ENCODE measurements around the gene TMED10. TPM values are rescaled to one million over a fixed set of nuclear protein-coding genes. Genes with fewer than 3 reads are reported as not detected.

Gene TMED10
- total and polyA plus RNA-seq, 2 donors (not counting 3 experiments of a cell fraction or from before 2014, with no cell fraction given), result 338 to 342 TPM

DNA sequence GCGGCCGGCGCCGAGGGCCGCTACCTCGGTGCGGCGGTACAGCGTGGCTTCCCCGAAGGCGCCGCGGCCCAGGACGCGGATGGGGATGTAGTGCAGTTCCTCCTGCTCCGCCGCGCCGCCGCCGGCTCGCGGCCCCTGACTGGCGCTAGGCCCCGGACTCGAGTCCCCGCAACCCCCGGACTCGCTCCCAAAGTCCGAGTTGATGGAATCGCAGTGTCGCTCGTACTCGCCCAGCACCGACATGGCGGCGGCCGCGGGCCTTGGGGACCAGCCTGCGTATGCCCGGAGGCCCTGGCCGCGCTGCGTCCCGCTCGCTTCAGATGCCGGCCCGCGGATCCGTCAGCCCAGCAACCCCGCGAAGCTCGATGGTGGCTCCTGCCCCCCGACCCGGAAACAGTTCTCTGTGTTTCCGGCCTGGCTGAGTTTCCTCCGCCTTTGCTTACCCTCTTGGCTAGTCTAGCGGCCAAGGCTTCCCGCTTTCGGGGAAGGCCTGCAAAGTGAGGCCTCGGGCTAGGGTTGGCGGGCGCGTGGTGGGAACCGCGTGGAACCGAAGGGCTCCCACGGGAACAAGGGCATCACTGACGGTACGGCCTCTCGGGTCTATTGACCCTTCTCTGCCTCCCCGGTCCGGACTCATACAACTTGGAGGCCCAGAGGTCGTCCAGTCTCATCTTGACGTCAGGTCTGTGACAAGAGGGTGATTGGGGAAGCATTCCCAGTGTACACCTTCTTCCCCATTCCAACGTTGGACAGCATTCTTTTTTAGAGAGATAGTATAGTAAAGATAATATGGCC is 49.5 kb downstream of the TMED10 start, which contains the start of gene NEK9:
TSS of gene NEK9 (minus strand) at position 370 of the 795 bp plus-strand sequence. CDS start at position 243, 127 bp downstream.
- intact Hi-C loops (cut with micrococcal nuclease), result loop anchor here (1.0 kb wide), 2 partner anchors 95 to 169 kb away; no protein-coding TSS in a partner anchor
- CTCF ChIA-PET, result interaction anchor here (1.3 to 7.1 kb wide), 3 partner anchors 169 to 181 kb away, joined by 4 to 77 read pairs (median 9); no protein-coding TSS in a partner anchor
- peaks cover 1 to 3% of the 10 kb centered on the region in 2 experiments for H3K36me3 ChIP-seq (ENCODE audit: control insufficient read depth in 2 of 2, extremely low read depth in 1 of 2, insufficient read depth in 2 of 2, low read length in 2 of 2)
- peak within 1 kb of the TSS; percentile 93 for H3K4me2 ChIP-seq (ENCODE audit: insufficient read depth, low read length)
- peak within 1 kb of the TSS; percentile 36 to 69 (median 62) for H3K4me3 ChIP-seq (replicated peaks in 1 of 3; ENCODE audit: insufficient read depth in 1 of 3, low read depth in 1 of 3, low read length in 3 of 3)
- H4K20me1 ChIP-seq (replicated peaks; ENCODE audit: control insufficient read depth, extremely low read depth, insufficient read depth, low read length), result no peaks in the 10 kb centered on the region
- no peaks in the 10 kb centered on the region for H3K9me3 ChIP-seq (replicated peaks; ENCODE audit: control insufficient read depth, insufficient read depth, low read length)
- no peaks in the 10 kb centered on the region for H3K27me3 ChIP-seq (ENCODE audit: control insufficient read depth in 2 of 2, insufficient read depth in 2 of 2, low read length in 2 of 2)
- H3K79me2 ChIP-seq (ENCODE audit: control insufficient read depth, insufficient read depth, low read length), result peaks cover 17% of the 10 kb centered on the region
- peaks cover 45% of the 10 kb centered on the region for H3K4me1 ChIP-seq (ENCODE audit: control insufficient read depth, extremely low read depth, insufficient read depth, low read length)
- no peaks in the 10 kb centered on the region for H3K9me1 ChIP-seq (replicated peaks; ENCODE audit: control insufficient read depth, extremely low read depth, insufficient read depth, low read length)
- H3K9ac ChIP-seq (replicated peaks; ENCODE audit: extremely low read depth, insufficient read depth, low read length), result peak within 1 kb of the TSS; percentile 92
- TSS peak; percentile 65 for BruUV-seq (replicated peaks)
- dilution Hi-C loops (cut with MboI; ENCODE audit: extremely low pct_ligation_motif_present, low sequenced_read_pairs), result loop anchor here (25.0 kb wide), 1 partner anchor 160 kb away; the partner anchor contains the start of gene FOS
- H3K27ac ChIP-seq (ENCODE audit: insufficient read depth, low read depth, low read length), result peak within 1 kb of the TSS; percentile 95
- peak within 1 kb of the TSS; percentile 76 for H2AFZ ChIP-seq (ENCODE audit: low read depth, low read length)
- peak; percentile 75 for FAIRE-seq
- TF ChIP-seq MYC (IDR thresholded peaks at IDR 0.05; ENCODE audit: low read depth, low read length), result no peak
- peak; percentile 94 for TF ChIP-seq POLR2AphosphoS5 (IDR thresholded peaks at IDR 0.05; ENCODE audit: insufficient read depth, low read depth, low read length)
- TF ChIP-seq POLR2A (IDR thresholded peaks at IDR 0.05; ENCODE audit: low read depth, low read length), result peak; percentile 93
- TF ChIP-seq, protein P1, sequence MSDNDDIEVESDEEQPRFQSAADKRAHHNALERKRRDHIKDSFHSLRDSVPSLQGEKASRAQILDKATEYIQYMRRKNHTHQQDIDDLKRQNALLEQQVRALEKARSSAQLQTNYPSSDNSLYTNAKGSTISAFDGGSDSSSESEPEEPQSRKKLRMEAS (IDR thresholded peaks at IDR 0.05; ENCODE audit: insufficient read depth, insufficient read length), result no peak
- POLR2A ChIA-PET, result interaction anchor here (0.7 to 0.9 kb wide), 2 partner anchors 167 to 175 kb away, joined by 3 to 4 read pairs; no protein-coding TSS in a partner anchor
- peak; percentile 89 for DNase-seq (ENCODE audit: low read depth, low spot score)

DNA sequence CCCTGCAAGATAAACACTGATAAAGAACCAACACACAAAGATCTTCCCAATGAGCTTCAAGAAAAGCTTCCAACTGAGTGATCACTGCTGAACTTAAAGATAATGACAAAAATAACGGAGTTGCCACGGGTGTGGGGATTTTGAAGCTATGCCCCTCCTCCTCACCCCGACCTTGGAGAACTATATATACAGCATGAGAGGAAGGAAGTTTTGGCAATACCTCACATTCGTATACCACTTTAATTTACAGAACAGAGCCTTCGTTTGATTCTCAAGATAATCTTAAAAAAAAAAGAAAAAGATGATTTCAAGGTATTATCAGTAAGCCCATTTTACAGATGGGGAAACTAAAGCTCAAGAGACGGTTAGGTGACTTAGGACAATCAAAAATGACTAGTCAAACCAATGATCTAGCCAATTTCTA is 50.3 kb downstream of the TMED10 start:
- no peaks in the 10 kb centered on the region for H3K27me3 ChIP-seq (ENCODE audit: control insufficient read depth in 2 of 2, insufficient read depth in 2 of 2, low read length in 2 of 2)
- DNase-seq (ENCODE audit: low read depth, low spot score), result peak; percentile 33

More for the DNA sequence above, 50.3 kb downstream of the TMED10 start:
- no peak for FAIRE-seq
- peak overlapping the region; percentile 36 to 69 (median 62) for H3K4me3 ChIP-seq (replicated peaks in 1 of 3; ENCODE audit: insufficient read depth in 1 of 3, low read depth in 1 of 3, low read length in 3 of 3)
- intact Hi-C loops (cut with micrococcal nuclease), result no loop called here
- peak overlapping the region; percentile 95 for H3K27ac ChIP-seq (ENCODE audit: insufficient read depth, low read depth, low read length)
- dilution Hi-C loops (cut with MboI; ENCODE audit: extremely low pct_ligation_motif_present, low sequenced_read_pairs), result loop anchor here (25.0 kb wide), 1 partner anchor 161 kb away; the partner anchor contains the start of gene FOS
- H3K9me3 ChIP-seq (replicated peaks; ENCODE audit: control insufficient read depth, insufficient read depth, low read length), result no peaks in the 10 kb centered on the region
- POLR2A ChIA-PET, result interaction anchor here (0.7 to 0.9 kb wide), 2 partner anchors 168 to 176 kb away, joined by 3 to 4 read pairs; no protein-coding TSS in a partner anchor
- peaks cover 0 to 3% of the 10 kb centered on the region in 2 experiments for H3K36me3 ChIP-seq (ENCODE audit: control insufficient read depth in 2 of 2, extremely low read depth in 1 of 2, insufficient read depth in 2 of 2, low read length in 2 of 2)
- H3K9me1 ChIP-seq (replicated peaks; ENCODE audit: control insufficient read depth, extremely low read depth, insufficient read depth, low read length), result no peaks in the 10 kb centered on the region
- H4K20me1 ChIP-seq (replicated peaks; ENCODE audit: control insufficient read depth, extremely low read depth, insufficient read depth, low read length), result no peaks in the 10 kb centered on the region
- H3K9ac ChIP-seq (replicated peaks; ENCODE audit: extremely low read depth, insufficient read depth, low read length), result peak overlapping the region; percentile 92
- H3K4me1 ChIP-seq (ENCODE audit: control insufficient read depth, extremely low read depth, insufficient read depth, low read length), result peaks cover 46% of the 10 kb centered on the region
- H3K4me2 ChIP-seq (ENCODE audit: insufficient read depth, low read length), result peak overlapping the region; percentile 93
- H2AFZ ChIP-seq (ENCODE audit: low read depth, low read length), result no peak overlapping the region
- CTCF ChIA-PET, result interaction anchor here (1.9 to 7.1 kb wide), 2 partner anchors 170 to 178 kb away, joined by 9 to 77 read pairs; no protein-coding TSS in a partner anchor
- BruUV-seq (replicated peaks), result no TSS peak
- TF ChIP-seq EZH2 (IDR thresholded peaks at IDR 0.05; ENCODE audit: borderline replicate concordance, low read depth, low read length, severe bottlenecking) (no peak), POLR2A (IDR thresholded peaks at IDR 0.05; ENCODE audit: low read depth, low read length) (no peak), JUN (IDR thresholded peaks at IDR 0.05; ENCODE audit: borderline replicate concordance, insufficient read depth, insufficient read length, low read depth) (no peak), FOS (IDR thresholded peaks at IDR 0.05; ENCODE audit: borderline replicate concordance, insufficient read depth, low read length) (no peak), MYC (IDR thresholded peaks at IDR 0.05; ENCODE audit: low read depth, low read length) (no peak), POLR2AphosphoS5 (IDR thresholded peaks at IDR 0.05; ENCODE audit: insufficient read depth, low read depth, low read length) (no peak), GATA2 (IDR thresholded peaks at IDR 0.05; ENCODE audit: insufficient read depth, insufficient read length, low read depth, low read length) (no peak)
- TF ChIP-seq, protein P1 (IDR thresholded peaks at IDR 0.05; ENCODE audit: insufficient read depth, insufficient read length), result no peak
- TF ChIP-seq, protein P2, sequence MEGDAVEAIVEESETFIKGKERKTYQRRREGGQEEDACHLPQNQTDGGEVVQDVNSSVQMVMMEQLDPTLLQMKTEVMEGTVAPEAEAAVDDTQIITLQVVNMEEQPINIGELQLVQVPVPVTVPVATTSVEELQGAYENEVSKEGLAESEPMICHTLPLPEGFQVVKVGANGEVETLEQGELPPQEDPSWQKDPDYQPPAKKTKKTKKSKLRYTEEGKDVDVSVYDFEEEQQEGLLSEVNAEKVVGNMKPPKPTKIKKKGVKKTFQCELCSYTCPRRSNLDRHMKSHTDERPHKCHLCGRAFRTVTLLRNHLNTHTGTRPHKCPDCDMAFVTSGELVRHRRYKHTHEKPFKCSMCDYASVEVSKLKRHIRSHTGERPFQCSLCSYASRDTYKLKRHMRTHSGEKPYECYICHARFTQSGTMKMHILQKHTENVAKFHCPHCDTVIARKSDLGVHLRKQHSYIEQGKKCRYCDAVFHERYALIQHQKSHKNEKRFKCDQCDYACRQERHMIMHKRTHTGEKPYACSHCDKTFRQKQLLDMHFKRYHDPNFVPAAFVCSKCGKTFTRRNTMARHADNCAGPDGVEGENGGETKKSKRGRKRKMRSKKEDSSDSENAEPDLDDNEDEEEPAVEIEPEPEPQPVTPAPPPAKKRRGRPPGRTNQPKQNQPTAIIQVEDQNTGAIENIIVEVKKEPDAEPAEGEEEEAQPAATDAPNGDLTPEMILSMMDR (IDR thresholded peaks at IDR 0.05; ENCODE audit: extremely low read depth in 1 of 2, insufficient read depth in 1 of 2, low read depth in 1 of 2, low read length in 2 of 2), result no peak
- peaks cover 17% of the 10 kb centered on the region for H3K79me2 ChIP-seq (ENCODE audit: control insufficient read depth, insufficient read depth, low read length)
